ENCODE data around the gene TBCE. TPM values are rescaled to one million over a fixed set of nuclear protein-coding genes. Genes with fewer than 3 reads are reported as not detected.
A peak's percentile ranks its signal among the peaks of the same experiment; 100 is the strongest.
"Not testable (repeated sequence)": the region's sequence is repeated elsewhere in the genome, so short reads cannot be mapped to it uniquely, and the experiment has no call there.

Gene TBCE
- total and polyA plus RNA-seq, 2 donors (not counting 1 experiment from before 2014, with no cell fraction given) = 31.4 to 46.9 TPM

- Histone ChIP-seq H4K20me1 (ENCODE audit: control insufficient read depth, extremely low read depth, insufficient read depth, low read length) (no peaks in the 10 kb centered on the region), H3K36me3 (ENCODE audit: control insufficient read depth, insufficient read depth, low read length) (no peaks in the 10 kb centered on the region), H3K9me3 (ENCODE audit: control insufficient read depth, insufficient read depth, low read depth, low read length) (no peaks in the 10 kb centered on the region), H3K4me1 (ENCODE audit: control insufficient read depth, extremely low read depth, insufficient read depth, low read length) (no peaks in the 10 kb centered on the region), H3K4me3 (replicated peaks in 1 of 4; ENCODE audit: control extremely low read depth in 1 of 4, insufficient read depth in 1 of 4, low read depth in 3 of 4, low read length in 4 of 4) (no peak overlapping the region), H3K27ac (ENCODE audit: insufficient read depth, low read length) (no peak overlapping the region), H2AFZ (ENCODE audit: low read length) (no peak overlapping the region), H3K4me2 (ENCODE audit: extremely low read depth, insufficient read depth, low read length) (no peak overlapping the region), H3K79me2 (ENCODE audit: control insufficient read depth, insufficient read depth, low read length) (no peaks in the 10 kb centered on the region), H3K9ac (ENCODE audit: insufficient read depth, low read length) (no peak overlapping the region), H3K27me3 (ENCODE audit: control insufficient read depth, insufficient read depth, low read length) (no peaks in the 10 kb centered on the region)
- TF ChIP-seq CTCF (conservative IDR thresholded peaks at IDR 0.05 in 1 of 2, IDR thresholded peaks at IDR 0.05 in 1 of 2; ENCODE audit: low read depth in 1 of 2, low read length in 2 of 2) (no peak), EZH2 (IDR thresholded peaks at IDR 0.05; ENCODE audit: low read length, missing control alignments) (no peak)
- DNase-seq (ENCODE audit: low read depth in 2 of 2) = no peak
These were observed 97.8 kb downstream of the TBCE start for GRCh38 chr1:235465066-235465465.

GRCh38 chr1:235468004-235468403, 100.8 kb downstream of the TBCE start:
- Histone ChIP-seq H4K20me1 (ENCODE audit: control insufficient read depth, extremely low read depth, insufficient read depth, low read length) (no peaks in the 10 kb centered on the region), H3K27me3 (ENCODE audit: control insufficient read depth, insufficient read depth, low read length) (no peaks in the 10 kb centered on the region), H3K4me2 (ENCODE audit: extremely low read depth, insufficient read depth, low read length) (no peak overlapping the region), H2AFZ (ENCODE audit: low read length) (no peak overlapping the region), H3K36me3 (ENCODE audit: control insufficient read depth, insufficient read depth, low read length) (no peaks in the 10 kb centered on the region), H3K9me3 (ENCODE audit: control insufficient read depth, insufficient read depth, low read depth, low read length) (no peaks in the 10 kb centered on the region), H3K27ac (ENCODE audit: insufficient read depth, low read length) (no peak overlapping the region), H3K4me3 (replicated peaks in 1 of 4; ENCODE audit: control extremely low read depth in 1 of 4, insufficient read depth in 1 of 4, low read depth in 3 of 4, low read length in 4 of 4) (no peak overlapping the region), H3K79me2 (ENCODE audit: control insufficient read depth, insufficient read depth, low read length) (no peaks in the 10 kb centered on the region), H3K9ac (ENCODE audit: insufficient read depth, low read length) (no peak overlapping the region), H3K4me1 (ENCODE audit: control insufficient read depth, extremely low read depth, insufficient read depth, low read length) (no peaks in the 10 kb centered on the region)
- TF ChIP-seq EZH2 (IDR thresholded peaks at IDR 0.05; ENCODE audit: low read length, missing control alignments) (no peak), CTCF (conservative IDR thresholded peaks at IDR 0.05 in 1 of 2, IDR thresholded peaks at IDR 0.05 in 1 of 2; ENCODE audit: low read depth in 1 of 2, low read length in 2 of 2) (no peak)
- DNase-seq (ENCODE audit: low read depth in 2 of 2) = peak; percentile 34 to 64

GRCh38 chr1:235468970-235469369, 101.7 kb downstream of the TBCE start:
- Histone ChIP-seq H3K27ac (ENCODE audit: insufficient read depth, low read length) (no peak overlapping the region), H3K4me3 (replicated peaks in 1 of 4; ENCODE audit: control extremely low read depth in 1 of 4, insufficient read depth in 1 of 4, low read depth in 3 of 4, low read length in 4 of 4) (no peak overlapping the region), H3K4me1 (ENCODE audit: control insufficient read depth, extremely low read depth, insufficient read depth, low read length) (no peaks in the 10 kb centered on the region), H4K20me1 (ENCODE audit: control insufficient read depth, extremely low read depth, insufficient read depth, low read length) (no peaks in the 10 kb centered on the region), H3K9ac (ENCODE audit: insufficient read depth, low read length) (no peak overlapping the region), H3K79me2 (ENCODE audit: control insufficient read depth, insufficient read depth, low read length) (no peaks in the 10 kb centered on the region), H2AFZ (ENCODE audit: low read length) (no peak overlapping the region), H3K9me3 (ENCODE audit: control insufficient read depth, insufficient read depth, low read depth, low read length) (no peaks in the 10 kb centered on the region), H3K27me3 (ENCODE audit: control insufficient read depth, insufficient read depth, low read length) (no peaks in the 10 kb centered on the region), H3K36me3 (ENCODE audit: control insufficient read depth, insufficient read depth, low read length) (no peaks in the 10 kb centered on the region), H3K4me2 (ENCODE audit: extremely low read depth, insufficient read depth, low read length) (no peak overlapping the region)
- DNase-seq (ENCODE audit: low read depth in 2 of 2) = peak; percentile 16 to 90
- peak in 1 of 2 donors; percentile 4 for TF ChIP-seq CTCF (conservative IDR thresholded peaks at IDR 0.05 in 1 of 2, IDR thresholded peaks at IDR 0.05 in 1 of 2; ENCODE audit: low read depth in 1 of 2, low read length in 2 of 2)
- TF ChIP-seq EZH2 (IDR thresholded peaks at IDR 0.05; ENCODE audit: low read length, missing control alignments) = no peak

- H3K27ac ChIP-seq (ENCODE audit: insufficient read depth, low read length); H3K36me3 ChIP-seq (ENCODE audit: control insufficient read depth, insufficient read depth, low read length): not testable (repeated sequence)
These were observed 102.7 kb downstream of the TBCE start for GRCh38 chr1:235469897-235470296.

More at GRCh38 chr1:235469897-235470296, 102.7 kb downstream of the TBCE start:
- not testable (repeated sequence) for DNase-seq (ENCODE audit: low read depth in 2 of 2); H3K9me3 ChIP-seq (ENCODE audit: control insufficient read depth, insufficient read depth, low read depth, low read length); H3K27me3 ChIP-seq (ENCODE audit: control insufficient read depth, insufficient read depth, low read length); H3K4me2 ChIP-seq (ENCODE audit: extremely low read depth, insufficient read depth, low read length); H3K9ac ChIP-seq (ENCODE audit: insufficient read depth, low read length); H4K20me1 ChIP-seq (ENCODE audit: control insufficient read depth, extremely low read depth, insufficient read depth, low read length); H3K79me2 ChIP-seq (ENCODE audit: control insufficient read depth, insufficient read depth, low read length); H3K4me1 ChIP-seq (ENCODE audit: control insufficient read depth, extremely low read depth, insufficient read depth, low read length); H2AFZ ChIP-seq (ENCODE audit: low read length); H3K4me3 ChIP-seq (replicated peaks in 1 of 4; ENCODE audit: control extremely low read depth in 1 of 4, insufficient read depth in 1 of 4, low read depth in 3 of 4, low read length in 4 of 4)
